ENCODE data around the gene KLHL12. TPM values are rescaled to one million over a fixed set of nuclear protein-coding genes. Genes with fewer than 3 reads are reported as not detected.

Gene KLHL12
- total and polyA plus RNA-seq, 10 of the 15 experiments (the other 5 are each of a cell fraction or from before 2014, with no cell fraction given) = 16.0 to 53.8 (median 30.3) TPM

GRCh38 chr1:202901555-202901954, 25.5 kb downstream of the KLHL12 start (continued):
- no peak for TF ChIP-seq ZBTB40 (IDR thresholded peaks at IDR 0.05; ENCODE audit: borderline replicate concordance)
- no peak for TF ChIP-seq CUX1 (IDR thresholded peaks at IDR 0.05; ENCODE audit: insufficient replicate concordance, low read depth, low read length)
- TF ChIP-seq TAF1 (IDR thresholded peaks at IDR 0.05; ENCODE audit: borderline replicate concordance, low read depth, low read length) = no peak
- no peak for TF ChIP-seq HSF1 (IDR thresholded peaks at IDR 0.05; ENCODE audit: low read depth, low read length)
- no peak for TF ChIP-seq NRF1 (conservative IDR thresholded peaks at IDR 0.05; ENCODE audit: low read depth, low read length)
